Panc1 (cell line): ENCODE measurements around the gene RNF145. TPM values are rescaled to one million over a fixed set of nuclear protein-coding genes. Genes with fewer than 3 reads are reported as not detected.
"Not testable (repeated sequence)": the region's sequence is repeated elsewhere in the genome, so short reads cannot be mapped to it uniquely, and the experiment has no call there.

Experiments used
- ATAC-seq: fragments of 200-7000 bp; cut with Tn5 transposase; 2 replicates; pipeline ENCODE4 v1.9.1; 2020; ENCODE audit warnings: mild to moderate bottlenecking, moderate library complexity
- BruUV-seq: library from RNA; stranded (reverse); fragments of 400-500 nt; replicated peaks from 2 replicates; lab custom pipeline; 2021; lab: Mats Ljungman, UMichigan
- CTCF ChIA-PET: fragments of 300-600 bp; sonication (Branson Sonifier 250); formaldehyde crosslinking; loops from one replicate; lab custom pipeline; 2022; ENCODE audit warnings: antibody characterized with exemption; lab: Charles Lee
- POLR2A ChIA-PET: fragments of 300-600 bp; sonication (Branson Sonifier 250); formaldehyde crosslinking; loops from one replicate; lab custom pipeline; 2022; ENCODE audit warnings: antibody characterized with exemption; lab: Charles Lee
- DNase-seq: peaks from one replicate; pipeline ENCODE4 v3.0.0-alpha.2; 2010; ENCODE audit warnings: low read depth, low spot score
- H3K27ac ChIP-seq: 2 replicates; pipeline ENCODE4 v1.5.1; 2011; ENCODE audit warnings: mild to moderate bottlenecking, low read length, inconsistent platforms
- H3K27me3 ChIP-seq: fragments of 200-500 bp; sonication (Bioruptor generic); 2 replicates; pipeline ENCODE4 v1.6.0; 2014; ENCODE audit warnings: low read length, inconsistent platforms; ENCODE audit not compliant: control insufficient read depth, insufficient read depth
- H3K36me3 ChIP-seq: fragments of 200-500 bp; sonication (Bioruptor generic); 2 replicates; pipeline ENCODE4 v1.5.1; 2014; ENCODE audit warnings: inconsistent platforms, mild to moderate bottlenecking, low read length, moderate library complexity; ENCODE audit not compliant: control insufficient read depth, insufficient read depth
- H3K4me1 ChIP-seq: 2 replicates; pipeline ENCODE4 v1.5.1; 2011; ENCODE audit warnings: inconsistent platforms, mild to moderate bottlenecking, low read length, moderate library complexity; ENCODE audit not compliant: control insufficient read depth, insufficient read depth
- H3K4me3 ChIP-seq, 2 experiments: 2 replicates each; pipeline ENCODE4 v1.5.1; 2011 to 2012; ENCODE audit warnings: low read depth in 2 of 2, low read length in 2 of 2, mild to moderate bottlenecking in 2 of 2, inconsistent platforms in 1 of 2, moderate library complexity in 1 of 2
- H3K9me3 ChIP-seq: fragments of 200-500 bp; sonication (Bioruptor generic); 2 replicates; pipeline ENCODE4 v1.5.1; 2014; ENCODE audit warnings: low read depth, mild to moderate bottlenecking, inconsistent platforms, low read length, moderate library complexity; ENCODE audit not compliant: control insufficient read depth, insufficient read depth
- CTCF ChIP-seq: fragments of 450-650 bp; IDR thresholded peaks from 2 replicates; pipeline ENCODE4 v1.5.1; 2017; ENCODE audit warnings: mild to moderate bottlenecking
- POLR2AphosphoS5 ChIP-seq: IDR thresholded peaks from 2 replicates; pipeline ENCODE4 v1.6.1; 2012; ENCODE audit warnings: mild to moderate bottlenecking, low read depth, low read length, moderate library complexity
- REST ChIP-seq, 2 experiments: IDR thresholded peaks; 2 replicates each; pipeline ENCODE4 v1.6.1; 2011 to 2012; ENCODE audit warnings: low read depth in 2 of 2, control low read depth in 1 of 2, low read length in 1 of 2, mild to moderate bottlenecking in 1 of 2, moderate library complexity in 1 of 2; ENCODE audit not compliant: insufficient read depth in 1 of 2
- SIN3A ChIP-seq: IDR thresholded peaks from 2 replicates; pipeline ENCODE4 v1.6.1; 2012; ENCODE audit warnings: low read depth, mild to moderate bottlenecking, low read length, moderate library complexity, borderline replicate concordance; ENCODE audit not compliant: insufficient read depth
- TCF7L2 ChIP-seq: IDR thresholded peaks from 2 replicates; pipeline ENCODE4 v1.6.1; 2011; ENCODE audit warnings: mild to moderate bottlenecking, low read depth, low read length, inconsistent platforms
- in situ Hi-C: cut with HindIII; loops from 2 replicates; pipeline ENCODE4 v1.10.0; 2016; ENCODE audit warnings: low sequenced_read_pairs, low pct_unique_long_range_greater_than_20kb
- intact Hi-C: fragments of 100-400 bp; cut with micrococcal nuclease; formaldehyde crosslinking; loops from one replicate; pipeline ENCODE4 v1.10.0; 2022; ENCODE audit not compliant: unreplicated experiment
- total RNA-seq: library from RNA; stranded (reverse); gene quantifications from one replicate; pipeline ENCODE4 v1.2.1, GENCODE V29; 2021; ENCODE audit not compliant: unreplicated experiment

Gene RNF145
- total RNA-seq, 1 experiment from 2014 or later = 81.8 TPM

- Histone ChIP-seq H3K4me3 (no peak overlapping the region), H3K27ac (no peak overlapping the region), H3K4me1 (no peaks in the 10 kb centered on the region), H3K36me3 (no peaks in the 10 kb centered on the region), H3K9me3 (no peaks in the 10 kb centered on the region), H3K27me3 (no peaks in the 10 kb centered on the region)
- no peak for ATAC-seq
- ChIA-PET CTCF (no interaction called here), POLR2A (interaction anchor here (0.6 kb wide), 1 partner anchor 1270 kb away, joined by 3 read pairs; no protein-coding TSS in a partner anchor)
- intact Hi-C loops (no loop called here), in situ Hi-C loops (no loop called here)
- no peak for DNase-seq
- BruUV-seq = no TSS peak
- TF ChIP-seq POLR2AphosphoS5 = no peak
- TF ChIP-seq TCF7L2 = no peak
- no peak for TF ChIP-seq REST (IDR thresholded peaks at IDR 0.05; ENCODE audit: insufficient read depth in 1 of 2, low read depth in 2 of 2, low read length in 1 of 2)
- no peak for TF ChIP-seq SIN3A
- no peak for TF ChIP-seq CTCF
These were observed 21.8 kb upstream of the RNF145 start for GRCh38 chr5:159231167-159231566.

- Histone ChIP-seq H3K4me3 (no peak overlapping the region), H3K4me1 (no peaks in the 10 kb centered on the region), H3K27ac (no peak overlapping the region), H3K9me3 (no peaks in the 10 kb centered on the region), H3K36me3 (no peaks in the 10 kb centered on the region), H3K27me3 (no peaks in the 10 kb centered on the region)
- ATAC-seq = no peak; the same call in 1 of the 2 replicates
- no peak for DNase-seq
- BruUV-seq = no TSS peak
- CTCF ChIA-PET = no interaction called here
- TF ChIP-seq CTCF (no peak), REST (IDR thresholded peaks at IDR 0.05; ENCODE audit: insufficient read depth in 1 of 2, low read depth in 2 of 2, low read length in 1 of 2) (no peak), SIN3A (no peak), POLR2AphosphoS5 (no peak), TCF7L2 (no peak)
- in situ Hi-C loops = no loop called here
- intact Hi-C loops = no loop called here
- POLR2A ChIA-PET = no interaction called here
These were observed 21.3 kb upstream of the RNF145 start for GRCh38 chr5:159230657-159231056.

- H3K4me1 ChIP-seq, H3K27me3 ChIP-seq, POLR2A ChIA-PET, CTCF ChIA-PET, in situ Hi-C loops, ATAC-seq, H3K27ac ChIP-seq, H3K36me3 ChIP-seq, BruUV-seq, intact Hi-C loops, DNase-seq, H3K4me3 ChIP-seq, H3K9me3 ChIP-seq: not testable (repeated sequence)
These were observed 18.7 kb upstream of the RNF145 start for GRCh38 chr5:159228097-159228496.
